HG03575 (cell line): ENCODE data around the gene EIF4H.
"Not testable (repeated sequence)": the region's sequence is repeated elsewhere in the genome, so short reads cannot be mapped to it uniquely, and the experiment has no call there.

ENCODE experiments used
- ATAC-seq: cut with Tn5 transposase; IDR thresholded peaks from one replicate; pipeline ENCODE4 v1.9.1; 2021; ENCODE audit not compliant: unreplicated experiment, insufficient number of reproducible peaks, low FRiP score; ENCODE audit errors: extremely low read depth

EIF4H gene

GRCh38 chr7:74173866-74174605, at the start of gene EIF4H:
EIF4H (plus strand) TSS chr7:74174356; CDS start chr7:74174384, 28 bp downstream.
- ATAC-seq: no peak

- ATAC-seq: no peak
Observed at GRCh38 chr7:74126220-74126880, 47.8 kb upstream of the EIF4H start.

GRCh38 chr7:74129887-74130286, 44.3 kb upstream of the EIF4H start:
- ATAC-seq: no peak

GRCh38 chr7:74130518-74130917, 43.6 kb upstream of the EIF4H start:
- no peak for ATAC-seq

- ATAC-seq: no peak
Observed at GRCh38 chr7:74134117-74134620, 40.0 kb upstream of the EIF4H start.

GRCh38 chr7:74138334-74138867, 35.8 kb upstream of the EIF4H start:
- ATAC-seq: no peak

GRCh38 chr7:74138945-74139843, 35.0 kb upstream of the EIF4H start:
- ATAC-seq: no peak

GRCh38 chr7:74141705-74142104, 32.5 kb upstream of the EIF4H start:
- no peak for ATAC-seq

GRCh38 chr7:74143383-74143782, 30.8 kb upstream of the EIF4H start:
- no peak for ATAC-seq

GRCh38 chr7:74148491-74148890, 25.7 kb upstream of the EIF4H start:
- no peak for ATAC-seq

GRCh38 chr7:74149071-74149470, 25.1 kb upstream of the EIF4H start:
- no peak for ATAC-seq

- ATAC-seq: no peak
Observed at GRCh38 chr7:74149603-74150002, 24.6 kb upstream of the EIF4H start.

- no peak for ATAC-seq
Observed at GRCh38 chr7:74153736-74154135, 20.4 kb upstream of the EIF4H start.

GRCh38 chr7:74155810-74156395, 18.3 kb upstream of the EIF4H start:
- ATAC-seq: no peak

- no peak for ATAC-seq
Observed at GRCh38 chr7:74157605-74158004, 16.6 kb upstream of the EIF4H start.

- no peak for ATAC-seq
Observed at GRCh38 chr7:74164985-74165456, 9.1 kb upstream of the EIF4H start.

GRCh38 chr7:74165867-74166593, 8.1 kb upstream of the EIF4H start:
- no peak for ATAC-seq

- not testable (repeated sequence) for ATAC-seq
Observed at GRCh38 chr7:74167324-74167723, 6.8 kb upstream of the EIF4H start.
